Omental fat pad (tissue), 4 donors: ENCODE measurements around the gene TAGLN. TPM values are rescaled to one million over a fixed set of nuclear protein-coding genes. Genes with fewer than 3 reads are reported as not detected.
A peak's percentile ranks its signal among the peaks of the same experiment; 100 is the strongest.

Experiments used
- ATAC-seq: fragments of 150-250 bp; one replicate; pipeline ENCODE4 v1.9.1; 2016; ENCODE audit warnings: mild to moderate bottlenecking, moderate library complexity; ENCODE audit not compliant: low FRiP score
- DNase-seq: peaks from one replicate; pipeline ENCODE4 v3.0.0-alpha.2; 2019; ENCODE audit warnings: low spot score
- CTCF ChIP-seq, 3 donors: fragments of 450-650 bp; IDR thresholded peaks; one replicate each; pipeline ENCODE4 v1.5.1; 2016 to 2017; ENCODE audit warnings: antibody characterized with exemption in 3 of 3, mild to moderate bottlenecking in 3 of 3, moderate library complexity in 2 of 3
- total RNA-seq, 4 donors: library from RNA; depleted of rRNA; stranded (reverse); fragments of >200 nt; gene quantifications; one replicate each; pipeline ENCODE4 v1.1.0, GENCODE V29; 2016

Gene TAGLN
- total RNA-seq, 4 donors from 2014 or later, result 731 to 1,161 (median 827) TPM

GRCh38 chr11:117176186-117176585, 23.0 kb upstream of the TAGLN start:
- TF ChIP-seq CTCF (IDR thresholded peaks at IDR 0.05), result no peak

GRCh38 chr11:117177534-117178209, 21.5 kb upstream of the TAGLN start:
- peak; percentile 21 for DNase-seq

More at GRCh38 chr11:117176186-117176585, 23.0 kb upstream of the TAGLN start:
- DNase-seq, result no peak
- no peak for ATAC-seq

DNA sequence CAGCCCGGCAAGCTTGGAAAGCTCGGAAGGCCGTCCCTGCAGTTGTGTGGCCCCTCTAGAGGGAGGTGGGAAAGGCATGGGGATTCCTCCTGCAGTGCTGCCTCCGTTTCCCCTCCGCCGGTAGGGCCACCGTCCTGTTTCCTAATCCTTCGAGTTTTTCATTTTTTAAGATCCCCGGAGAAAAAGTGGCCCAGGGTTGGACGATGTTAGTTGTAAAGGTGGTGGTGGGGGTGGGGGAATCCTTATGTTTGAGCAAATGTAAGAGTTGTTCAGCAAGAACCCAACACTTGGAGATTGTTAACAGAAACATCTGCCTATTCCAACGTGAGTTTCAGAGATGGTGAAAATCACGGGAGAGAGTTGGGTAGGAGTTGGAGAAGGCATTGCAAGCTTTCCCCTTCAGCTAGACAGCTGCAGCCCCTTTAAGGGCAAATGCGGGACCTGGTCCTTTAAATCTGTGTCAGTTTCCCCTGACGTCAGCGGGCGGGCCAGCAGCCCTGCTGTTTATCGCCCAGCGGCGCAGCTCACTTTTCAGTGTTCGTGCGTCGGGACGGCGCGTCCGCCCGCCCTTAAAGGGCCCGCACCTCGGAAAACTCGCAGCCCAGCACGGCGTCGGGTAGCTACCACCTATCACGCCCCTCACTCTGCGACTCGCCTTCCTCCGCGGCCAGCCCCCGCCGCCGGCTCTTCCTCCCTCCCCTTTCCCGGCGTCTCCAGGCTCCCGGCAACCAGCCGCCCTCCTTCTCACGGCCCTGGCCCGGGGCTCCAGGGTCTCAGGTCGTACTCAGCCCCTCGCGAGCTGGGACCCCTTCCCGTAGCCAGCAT, 20.7 kb upstream of the TAGLN start, which contains the start of gene SIDT2:
TSS of gene SIDT2 (plus strand) at position 534 of the 825 bp plus-strand sequence. CDS start 521 bp downstream, outside the sequence.
- DNase-seq (peak; percentile 60), ATAC-seq (peak; percentile 89)
- TF ChIP-seq CTCF (IDR thresholded peaks at IDR 0.05), result no peak

More at GRCh38 chr11:117177534-117178209, 21.5 kb upstream of the TAGLN start:
- TF ChIP-seq CTCF (IDR thresholded peaks at IDR 0.05), result no peak
- no peak for ATAC-seq

DNA sequence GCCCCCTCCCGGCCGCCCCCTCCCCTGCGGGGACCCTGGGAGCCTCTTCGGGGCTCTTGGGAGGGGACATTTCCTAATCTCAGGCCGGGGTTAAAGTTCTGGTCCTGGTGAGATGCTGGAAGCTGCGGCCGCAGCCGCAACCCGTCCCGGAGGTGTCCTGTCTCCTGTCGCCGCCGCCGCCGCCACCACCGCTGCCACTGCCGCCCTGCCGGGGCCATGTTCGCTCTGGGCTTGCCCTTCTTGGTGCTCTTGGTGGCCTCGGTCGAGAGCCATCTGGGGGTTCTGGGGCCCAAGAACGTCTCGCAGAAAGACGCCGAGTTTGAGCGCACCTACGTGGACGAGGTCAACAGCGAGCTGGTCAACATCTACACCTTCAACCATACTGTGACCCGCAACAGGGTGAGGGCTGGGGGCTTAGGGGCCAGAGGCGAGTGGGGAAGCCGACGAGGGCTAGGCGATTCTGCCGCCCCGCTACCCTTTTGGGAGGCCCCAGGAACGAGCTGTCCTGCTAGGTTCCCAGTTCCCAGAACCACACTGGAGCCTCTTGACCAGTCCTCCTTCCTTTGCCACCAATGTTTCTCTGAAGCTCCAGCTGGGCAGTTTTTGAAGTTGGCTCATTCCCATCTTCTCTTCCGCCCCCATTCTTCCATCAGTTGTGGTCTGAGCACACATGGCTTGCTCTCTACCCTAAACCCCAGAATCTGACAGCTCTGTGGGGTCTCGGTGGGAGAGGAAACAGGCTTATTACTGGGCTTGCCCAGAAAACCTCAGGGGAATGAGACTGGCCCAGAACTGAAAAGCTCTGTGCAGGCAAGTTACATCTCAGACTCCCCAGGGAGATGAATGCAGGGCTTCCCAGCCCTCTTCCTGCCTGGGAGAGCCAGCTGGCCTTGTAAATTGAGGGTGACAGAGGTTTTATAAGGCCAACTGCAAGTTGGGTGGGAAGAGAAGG, 19.8 kb upstream of the TAGLN start:
- TF ChIP-seq CTCF (IDR thresholded peaks at IDR 0.05), result no peak
- DNase-seq, result peak; percentile 21
- ATAC-seq, result peak; percentile 17

GRCh38 chr11:117180020-117180419, 19.1 kb upstream of the TAGLN start:
- TF ChIP-seq CTCF (IDR thresholded peaks at IDR 0.05), result no peak
- peak; percentile 10 for DNase-seq
- ATAC-seq, result no peak
